Heart left ventricle (tissue), 16 donors: ENCODE measurements around the gene TAF6. TPM values are rescaled to one million over a fixed set of nuclear protein-coding genes. Genes with fewer than 3 reads are reported as not detected.

Source experiments
- ATAC-seq, 4 donors: fragments of 200-7000 bp; cut with Tn5 transposase; one replicate each; pipeline ENCODE4 v1.9.1; 2020 to 2022; ENCODE audit warnings: moderate library complexity in 4 of 4, mild to moderate bottlenecking in 3 of 4, moderate number of reproducible peaks in 1 of 4
- DNase-seq, 5 donors: peaks; one replicate each; pipeline ENCODE4 v3.0.0-alpha.2; 2020
- H3K27ac ChIP-seq, 12 donors: fragments of 200-600 bp; sonication (generic) in 4 of 12; one replicate each; pipeline versions ENCODE4 v1.5.0 to v1.8.0; 2016 to 2022; ENCODE audit warnings: mild to moderate bottlenecking in 2 of 12
- H3K27me3 ChIP-seq, 9 donors: fragments of 200-600 bp; sonication (generic) in 2 of 9; one replicate each; pipeline versions ENCODE4 v1.5.1 to v1.8.0; 2016 to 2022; ENCODE audit warnings: mild to moderate bottlenecking in 3 of 9
- H3K36me3 ChIP-seq, 9 donors: fragments of 200-600 bp; sonication (generic) in 2 of 9; one replicate each; pipeline versions ENCODE4 v1.5.0 to v1.8.0; 2018 to 2022; ENCODE audit warnings: mild to moderate bottlenecking in 2 of 9
- H3K4me1 ChIP-seq, 12 donors: fragments of 200-600 bp; sonication (generic) in 4 of 12; one replicate each; pipeline versions ENCODE4 v1.5.0 to v1.8.0; 2016 to 2022; ENCODE audit warnings: mild to moderate bottlenecking in 3 of 12
- H3K4me3 ChIP-seq, 12 donors: fragments of 200-600 bp; sonication (generic) in 4 of 12; one replicate each; pipeline versions ENCODE4 v1.5.0 to v1.8.0; 2017 to 2022; ENCODE audit warnings: mild to moderate bottlenecking in 9 of 12, moderate library complexity in 4 of 12
- H3K9me3 ChIP-seq, 12 donors: fragments of 200-600 bp; sonication (generic) in 4 of 12; one replicate each; pipeline versions ENCODE4 v1.5.0 to v1.8.0; 2016 to 2022; ENCODE audit warnings: mild to moderate bottlenecking in 1 of 12
- POLR2A ChIP-seq, 2 donors: fragments of 450-650 bp; IDR thresholded peaks; one replicate each; pipeline ENCODE4 v1.6.1; 2017; ENCODE audit warnings: antibody characterized with exemption in 2 of 2, mild to moderate bottlenecking in 2 of 2, moderate library complexity in 2 of 2
- WGBS, 4 donors: extraction: QIAGEN DNeasy Blood & Tissue Kit in 2 of 4; methylation state at CpG; one replicate each; pipeline versions ENCODE4 v1.1.5 to v1.1.7; 2013 to 2018; 5-methylcytosine and 5-hydroxymethylcytosine counted together
- intact Hi-C, 10 donors: fragments of 100-400 bp; cut with DNase I; formaldehyde crosslinking; loops; one replicate each; pipeline versions ENCODE4 v1.11.1 to v1.14.2; 2022
- polyA plus RNA-seq, 2 donors: library from polyadenylated mRNA; stranded (reverse); fragments of 200-250 nt; gene quantifications; one replicate each; pipeline ENCODE4 v1.2.3, GENCODE V29; 2013
- total RNA-seq, 9 donors: library from RNA; depleted of rRNA in 2 of 9; stranded (reverse); fragments of >200 nt in 2 of 9; fragmentation: NEBNext Ultra II Directional in 3 of 9; extraction: Animal tissue kit (Norgen Biotek cat#: 25700) in 3 of 9; gene quantifications; one replicate each; pipeline versions ENCODE4 v1.1.0 to v1.2.4, GENCODE V29; 2016 to 2023
- TF ChIP-seq, protein P1 (sequence below), 12 donors: fragments of 200-600 bp; sonication (generic) in 4 of 12; IDR thresholded peaks; one replicate each; pipeline versions ENCODE4 v1.5.0 to v1.8.0; 2018 to 2022; ENCODE audit warnings: antibody characterized with exemption in 12 of 12, mild to moderate bottlenecking in 5 of 12
- donor health status: ischemic (EF 13 %, LVEDD 7.1; RV severe dilation, severe dysfunction).
- donor health status: healthy with polysubstance abuse.
- donor health status: DM: no; HTN: yes; CAD: no.
- donor health status: DM: no; HTN: no; CAD: no.
- donor health status: ischemic (EF 25% LVEDD 6.9; RV normal size, moderate dysfunction).
- donor health status: ischemic (EF 25% LVEDD 5.7; RV mildly dilated, moderate dysfunction).
- donor health status: healthy.
- donor health status: DM: yes; HTN: yes; CAD: no.
- donor health status: ischemic (EF 35%, LVEDD 5.7; RV mildly dilated, moderate dysfunction).
- donor health status: nonischemic (EF 11% LVEDD 7.7; RV severe dilation, severe dysfunction).
- donor health status: DM: yes; HTN: yes; CAD: no.
- donor health status: PGD.
- donor health status: ischemic (EF 29% LVEDD 5.4; RV normal size, mild dysfunction).
- donor health status: nonischemic (EF 23%, LVEDD 6.1; RV moderate dilation, normal function).

Gene TAF6
- total and polyA plus RNA-seq, 11 donors: 24.9 to 80.9 (median 34.1) TPM

DNA sequence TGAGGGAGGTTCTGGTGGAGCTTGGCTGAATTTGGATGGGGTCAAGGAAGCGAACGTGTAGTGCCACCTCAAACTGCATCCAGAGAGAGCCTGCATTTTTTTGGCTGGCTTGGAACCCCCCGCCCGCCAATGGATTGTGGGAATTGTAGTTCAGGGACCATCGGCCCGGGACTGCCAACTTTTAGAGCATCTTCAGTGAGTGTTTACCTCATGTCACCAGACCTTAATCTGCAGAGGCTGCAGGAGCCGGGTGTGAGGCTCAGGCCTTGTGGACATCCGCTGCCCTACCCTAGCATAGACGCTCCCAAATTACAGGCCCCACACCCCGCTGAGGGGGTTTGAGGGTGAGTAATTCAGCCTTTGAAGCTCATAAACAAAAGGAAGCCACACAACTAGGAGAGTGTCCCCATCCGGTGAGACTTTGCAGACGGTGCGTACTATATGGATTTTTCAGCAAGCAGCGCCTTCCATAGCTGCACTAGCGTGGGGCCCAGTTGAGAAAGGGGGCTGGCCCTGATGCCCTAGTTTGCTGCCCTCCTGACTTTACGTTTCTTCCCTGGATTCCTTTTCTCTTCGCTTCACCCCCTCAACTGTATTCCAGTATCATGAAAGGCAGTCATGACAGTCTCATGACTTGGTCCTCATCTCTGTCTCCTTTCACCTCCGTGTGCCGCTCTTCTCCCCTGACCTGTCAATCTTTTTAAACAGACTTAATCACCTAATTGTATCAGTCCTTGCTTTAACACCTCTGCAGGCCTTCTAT is 993 bp upstream of the TAF6 start:
- WGBS, 4 donors: 18 to 23% (median 21%) methylated on average over 15 to 19 of the region's 19 CpGs
- DNase-seq (peak; percentile 58 to 78 (median 71)), ATAC-seq (peak; percentile 47 to 73 (median 66))
- Histone ChIP-seq H3K4me1 (peaks cover 0 to 29% (median 16%) of the 10 kb centered on the region in 12 donors), H3K27me3 (no peaks in the 10 kb centered on the region), H3K36me3 (peaks cover 0 to 5% (median 0%) of the 10 kb centered on the region in 9 donors), H3K4me3 (peak overlapping the region; percentile 48 to 89 (median 78)), H3K27ac (peak overlapping the region; percentile 83 to 98 (median 88)), H3K9me3 (no peaks in the 10 kb centered on the region)
- intact Hi-C loops: loop anchor here in 3 of 10 donors (1.0 to 2.0 kb wide), 3 partner anchors 7 to 19 kb away; partner anchors contain the start of genes AP4M1 (in 3 of the 3) and MCM7 (in 3 of the 3)
- no peak for TF ChIP-seq POLR2A (IDR thresholded peaks at IDR 0.05)
- TF ChIP-seq, protein P1, sequence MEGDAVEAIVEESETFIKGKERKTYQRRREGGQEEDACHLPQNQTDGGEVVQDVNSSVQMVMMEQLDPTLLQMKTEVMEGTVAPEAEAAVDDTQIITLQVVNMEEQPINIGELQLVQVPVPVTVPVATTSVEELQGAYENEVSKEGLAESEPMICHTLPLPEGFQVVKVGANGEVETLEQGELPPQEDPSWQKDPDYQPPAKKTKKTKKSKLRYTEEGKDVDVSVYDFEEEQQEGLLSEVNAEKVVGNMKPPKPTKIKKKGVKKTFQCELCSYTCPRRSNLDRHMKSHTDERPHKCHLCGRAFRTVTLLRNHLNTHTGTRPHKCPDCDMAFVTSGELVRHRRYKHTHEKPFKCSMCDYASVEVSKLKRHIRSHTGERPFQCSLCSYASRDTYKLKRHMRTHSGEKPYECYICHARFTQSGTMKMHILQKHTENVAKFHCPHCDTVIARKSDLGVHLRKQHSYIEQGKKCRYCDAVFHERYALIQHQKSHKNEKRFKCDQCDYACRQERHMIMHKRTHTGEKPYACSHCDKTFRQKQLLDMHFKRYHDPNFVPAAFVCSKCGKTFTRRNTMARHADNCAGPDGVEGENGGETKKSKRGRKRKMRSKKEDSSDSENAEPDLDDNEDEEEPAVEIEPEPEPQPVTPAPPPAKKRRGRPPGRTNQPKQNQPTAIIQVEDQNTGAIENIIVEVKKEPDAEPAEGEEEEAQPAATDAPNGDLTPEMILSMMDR (IDR thresholded peaks at IDR 0.05): no peak

DNA sequence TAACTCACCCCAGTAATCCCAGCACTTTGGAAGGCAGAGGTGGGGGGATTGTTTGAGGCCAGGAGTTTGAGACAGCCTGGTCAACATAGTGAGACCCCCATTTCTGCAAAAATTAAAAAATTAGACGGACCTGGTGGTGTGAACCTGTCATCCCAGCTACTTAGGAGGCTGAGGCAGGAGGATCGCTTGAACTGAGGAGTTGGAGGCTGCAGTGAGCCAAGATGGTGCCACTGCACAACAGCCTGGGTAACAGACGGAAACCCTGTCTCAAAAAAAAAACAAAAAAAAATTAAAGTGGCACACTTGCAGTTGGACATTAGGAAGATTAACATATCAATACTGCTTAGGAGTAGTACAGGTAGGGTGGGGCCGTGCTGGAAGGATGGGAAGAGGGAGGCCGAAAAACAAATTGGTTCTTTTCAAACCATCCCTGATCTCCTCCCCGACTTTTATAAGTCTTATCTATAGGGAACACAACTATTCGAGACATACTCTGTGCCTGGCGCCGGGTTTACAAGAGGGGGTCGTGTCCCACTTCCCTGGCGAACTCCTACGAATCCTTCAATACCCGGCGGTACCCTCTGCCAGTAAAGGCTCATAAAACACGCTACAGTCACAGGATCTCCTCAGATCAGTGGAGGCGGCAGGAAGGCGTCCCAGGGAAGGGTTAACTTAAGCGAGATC is 628 bp downstream of the TAF6 start:
- Histone ChIP-seq H3K4me1 (peaks cover 0 to 21% (median 16%) of the 10 kb centered on the region in 12 donors), H3K4me3 (peak overlapping the region; percentile 22 to 89 (median 78)), H3K27ac (peak overlapping the region in 9 of 12 donors; percentile 85 to 98 (median 89)), H3K36me3 (peaks cover 0 to 19% (median 5%) of the 10 kb centered on the region in 9 donors), H3K27me3 (no peaks in the 10 kb centered on the region), H3K9me3 (no peaks in the 10 kb centered on the region)
- 21 to 26% (median 24%) methylated on average over 18 of the region's 18 CpGs for WGBS, 4 donors
- TF ChIP-seq, protein P1 (IDR thresholded peaks at IDR 0.05): no peak
- TF ChIP-seq POLR2A (IDR thresholded peaks at IDR 0.05): no peak
- intact Hi-C loops: loop anchor here in 3 of 10 donors (1.0 to 2.0 kb wide), 3 partner anchors 9 to 18 kb away; partner anchors contain the start of genes AP4M1 (in 3 of the 3) and MCM7 (in 3 of the 3)
- ATAC-seq: no peak
- DNase-seq: no peak

DNA sequence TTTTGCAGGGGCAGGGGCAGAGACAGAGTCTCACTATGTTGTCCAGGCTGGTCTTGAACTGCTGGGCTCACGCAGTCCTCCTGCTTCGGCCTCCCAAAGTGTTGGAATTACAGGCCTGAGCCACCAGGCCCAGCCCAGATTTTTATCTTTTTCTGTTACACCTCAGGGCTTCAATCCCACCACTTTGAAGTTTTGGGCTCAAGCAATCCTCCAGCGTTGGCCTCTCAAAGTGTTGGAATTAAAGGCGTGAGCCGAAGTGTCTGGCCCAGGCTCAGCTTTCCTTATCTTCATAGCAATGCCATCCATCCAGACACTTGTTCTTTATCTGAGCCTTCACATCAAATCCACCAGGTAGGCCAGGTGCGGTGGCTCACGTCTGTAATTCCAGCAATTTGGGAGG is 4.1 kb downstream of the TAF6 start:
- H3K4me1 ChIP-seq: peaks cover 0 to 11% (median 8%) of the 10 kb centered on the region in 12 donors
- TF ChIP-seq, protein P1 (IDR thresholded peaks at IDR 0.05): no peak
- no peak for TF ChIP-seq POLR2A (IDR thresholded peaks at IDR 0.05)
- ATAC-seq: no peak
- intact Hi-C loops: no loop called here
- 87 to 89% (median 89%) methylated on average over 7 of the region's 7 CpGs for WGBS, 4 donors
- no peak for DNase-seq
- H3K9me3 ChIP-seq: no peaks in the 10 kb centered on the region
- H3K4me3 ChIP-seq: no peak overlapping the region
- no peak overlapping the region for H3K27ac ChIP-seq
- no peaks in the 10 kb centered on the region for H3K27me3 ChIP-seq
- peaks cover 0 to 50% (median 40%) of the 10 kb centered on the region in 9 donors for H3K36me3 ChIP-seq

DNA sequence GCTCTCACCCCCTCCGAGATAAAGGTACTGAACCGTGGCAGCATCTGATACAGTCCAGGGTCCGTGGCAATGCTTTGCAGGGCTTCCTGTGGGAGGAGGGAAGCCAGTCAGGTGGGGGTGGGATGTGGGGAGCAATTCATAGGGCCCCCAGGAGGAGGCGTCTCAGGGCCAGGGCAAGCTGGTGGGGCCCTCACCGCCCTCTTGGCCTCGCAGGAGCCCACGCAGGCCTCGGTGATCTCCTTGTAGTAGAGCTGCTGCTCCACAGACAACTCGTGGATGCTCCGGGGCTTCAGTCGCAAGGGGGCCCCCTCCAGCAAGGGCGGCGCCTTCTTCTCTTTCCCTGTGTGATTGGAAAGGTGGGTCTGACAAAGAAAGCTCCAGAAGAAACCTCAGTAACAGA is 7.2 kb downstream of the TAF6 start:
- Histone ChIP-seq H3K36me3 (peaks cover 0 to 81% (median 70%) of the 10 kb centered on the region in 9 donors), H3K27me3 (no peaks in the 10 kb centered on the region), H3K9me3 (no peaks in the 10 kb centered on the region), H3K4me1 (no peaks in the 10 kb centered on the region), H3K27ac (no peak overlapping the region), H3K4me3 (no peak overlapping the region)
- TF ChIP-seq POLR2A (IDR thresholded peaks at IDR 0.05): no peak
- TF ChIP-seq, protein P1 (IDR thresholded peaks at IDR 0.05): no peak
- WGBS, 4 donors: 86 to 90% (median 88%) methylated on average over 10 to 13 of the region's 13 CpGs
- DNase-seq: no peak
- intact Hi-C loops: no loop called here
- no peak for ATAC-seq
